Measurements from ENCODE around the gene ANKRD44.
A peak's percentile ranks its signal among the peaks of the same experiment; 100 is the strongest.
"Not testable (repeated sequence)": the region's sequence is repeated elsewhere in the genome, so short reads cannot be mapped to it uniquely, and the experiment has no call there.

The ANKRD44 gene

GRCh38 chr2:197304556-197305011 lies 6.0 kb downstream of the ANKRD44 start:
- Histone ChIP-seq H3K4me1 (ENCODE audit: control insufficient read depth, insufficient read depth, low read length) (peaks cover 12% of the 10 kb centered on the region), H3K4me3 (ENCODE audit: low read length) (no peak overlapping the region), H3K9me3 (ENCODE audit: control insufficient read depth, low read length) (no peaks in the 10 kb centered on the region), H3K9ac (ENCODE audit: low read length) (no peak overlapping the region), H3K27me3 (replicated peaks; ENCODE audit: control insufficient read depth, insufficient read depth, low read length) (no peaks in the 10 kb centered on the region), H3K36me3 (ENCODE audit: control insufficient read depth, insufficient read depth, low read length, severe bottlenecking) (no peaks in the 10 kb centered on the region)
- DNase-seq (ENCODE audit: low read depth) = no peak

GRCh38 chr2:197300139-197300538 lies 10.4 kb downstream of the ANKRD44 start:
- Histone ChIP-seq H3K36me3 (ENCODE audit: control insufficient read depth, insufficient read depth, low read length, severe bottlenecking) (no peaks in the 10 kb centered on the region), H3K4me1 (ENCODE audit: control insufficient read depth, insufficient read depth, low read length) (no peaks in the 10 kb centered on the region), H3K4me3 (ENCODE audit: low read length) (no peak overlapping the region), H3K27me3 (replicated peaks; ENCODE audit: control insufficient read depth, insufficient read depth, low read length) (no peaks in the 10 kb centered on the region), H3K9me3 (ENCODE audit: control insufficient read depth, low read length) (no peaks in the 10 kb centered on the region), H3K9ac (ENCODE audit: low read length) (no peak overlapping the region)
- DNase-seq (ENCODE audit: low read depth) = no peak

GRCh38 chr2:197298609-197299008 lies 12.0 kb downstream of the ANKRD44 start:
- H3K4me1 ChIP-seq (ENCODE audit: control insufficient read depth, insufficient read depth, low read length) = peaks cover 9% of the 10 kb centered on the region
- no peaks in the 10 kb centered on the region for H3K36me3 ChIP-seq (ENCODE audit: control insufficient read depth, insufficient read depth, low read length, severe bottlenecking)
- H3K9me3 ChIP-seq (ENCODE audit: control insufficient read depth, low read length) = no peaks in the 10 kb centered on the region
- no peak overlapping the region for H3K9ac ChIP-seq (ENCODE audit: low read length)
- H3K27me3 ChIP-seq (replicated peaks; ENCODE audit: control insufficient read depth, insufficient read depth, low read length) = no peaks in the 10 kb centered on the region
- H3K4me3 ChIP-seq (ENCODE audit: low read length) = no peak overlapping the region
- DNase-seq (ENCODE audit: low read depth) = no peak

- Histone ChIP-seq H3K27me3 (replicated peaks; ENCODE audit: control insufficient read depth, insufficient read depth, low read length) (no peaks in the 10 kb centered on the region), H3K9ac (ENCODE audit: low read length) (no peak overlapping the region)
These were observed 12.7 kb downstream of the ANKRD44 start for GRCh38 chr2:197297772-197298318.

GRCh38 chr2:197297266-197297665 lies 13.3 kb downstream of the ANKRD44 start:
- H3K4me1 ChIP-seq (ENCODE audit: control insufficient read depth, insufficient read depth, low read length) = peaks cover 11% of the 10 kb centered on the region
- no peak for DNase-seq (ENCODE audit: low read depth)
- no peak overlapping the region for H3K9ac ChIP-seq (ENCODE audit: low read length)
- no peaks in the 10 kb centered on the region for H3K36me3 ChIP-seq (ENCODE audit: control insufficient read depth, insufficient read depth, low read length, severe bottlenecking)
- H3K9me3 ChIP-seq (ENCODE audit: control insufficient read depth, low read length) = no peaks in the 10 kb centered on the region
- no peaks in the 10 kb centered on the region for H3K27me3 ChIP-seq (replicated peaks; ENCODE audit: control insufficient read depth, insufficient read depth, low read length)
- H3K4me3 ChIP-seq (ENCODE audit: low read length) = no peak overlapping the region

More at GRCh38 chr2:197297772-197298318, 12.7 kb downstream of the ANKRD44 start:
- DNase-seq (ENCODE audit: low read depth) = no peak
- Histone ChIP-seq H3K9me3 (ENCODE audit: control insufficient read depth, low read length) (no peaks in the 10 kb centered on the region), H3K36me3 (ENCODE audit: control insufficient read depth, insufficient read depth, low read length, severe bottlenecking) (no peaks in the 10 kb centered on the region), H3K4me1 (ENCODE audit: control insufficient read depth, insufficient read depth, low read length) (peaks cover 11% of the 10 kb centered on the region), H3K4me3 (ENCODE audit: low read length) (no peak overlapping the region)

- Histone ChIP-seq H3K27me3 (replicated peaks; ENCODE audit: control insufficient read depth, insufficient read depth, low read length) (no peaks in the 10 kb centered on the region), H3K9ac (ENCODE audit: low read length) (no peak overlapping the region), H3K9me3 (ENCODE audit: control insufficient read depth, low read length) (no peaks in the 10 kb centered on the region), H3K4me1 (ENCODE audit: control insufficient read depth, insufficient read depth, low read length) (peaks cover 11% of the 10 kb centered on the region), H3K36me3 (ENCODE audit: control insufficient read depth, insufficient read depth, low read length, severe bottlenecking) (no peaks in the 10 kb centered on the region), H3K4me3 (ENCODE audit: low read length) (no peak overlapping the region)
- no peak for DNase-seq (ENCODE audit: low read depth)
These were observed 13.7 kb downstream of the ANKRD44 start for GRCh38 chr2:197296835-197297234.

DNA sequence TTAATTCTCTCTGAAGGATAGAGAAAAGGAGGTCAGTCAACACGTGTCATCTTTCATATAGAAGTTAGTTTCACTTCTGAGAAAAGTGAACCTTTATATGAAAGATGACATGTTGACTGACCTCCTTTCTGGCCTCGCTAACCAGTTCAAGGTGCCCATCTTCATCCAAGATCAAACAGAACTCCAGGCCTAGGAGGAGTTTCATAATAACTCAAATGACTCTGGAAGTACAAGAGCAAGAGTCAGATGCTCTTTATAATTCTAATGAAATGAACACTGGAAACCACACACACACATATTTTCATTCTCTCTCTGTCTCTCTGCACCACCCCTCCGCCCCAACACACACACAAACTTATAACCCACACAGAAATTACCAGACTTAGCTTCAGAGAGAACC lies 16.3 kb downstream of the ANKRD44 start:
- H3K27me3 ChIP-seq (replicated peaks; ENCODE audit: control insufficient read depth, insufficient read depth, low read length) = no peaks in the 10 kb centered on the region
- H3K9ac ChIP-seq (ENCODE audit: low read length) = no peak overlapping the region
- H3K9me3 ChIP-seq (ENCODE audit: control insufficient read depth, low read length) = no peaks in the 10 kb centered on the region
- H3K4me3 ChIP-seq (ENCODE audit: low read length) = no peak overlapping the region
- peaks cover 11% of the 10 kb centered on the region for H3K4me1 ChIP-seq (ENCODE audit: control insufficient read depth, insufficient read depth, low read length)
- DNase-seq (ENCODE audit: low read depth) = no peak
- no peaks in the 10 kb centered on the region for H3K36me3 ChIP-seq (ENCODE audit: control insufficient read depth, insufficient read depth, low read length, severe bottlenecking)

DNA sequence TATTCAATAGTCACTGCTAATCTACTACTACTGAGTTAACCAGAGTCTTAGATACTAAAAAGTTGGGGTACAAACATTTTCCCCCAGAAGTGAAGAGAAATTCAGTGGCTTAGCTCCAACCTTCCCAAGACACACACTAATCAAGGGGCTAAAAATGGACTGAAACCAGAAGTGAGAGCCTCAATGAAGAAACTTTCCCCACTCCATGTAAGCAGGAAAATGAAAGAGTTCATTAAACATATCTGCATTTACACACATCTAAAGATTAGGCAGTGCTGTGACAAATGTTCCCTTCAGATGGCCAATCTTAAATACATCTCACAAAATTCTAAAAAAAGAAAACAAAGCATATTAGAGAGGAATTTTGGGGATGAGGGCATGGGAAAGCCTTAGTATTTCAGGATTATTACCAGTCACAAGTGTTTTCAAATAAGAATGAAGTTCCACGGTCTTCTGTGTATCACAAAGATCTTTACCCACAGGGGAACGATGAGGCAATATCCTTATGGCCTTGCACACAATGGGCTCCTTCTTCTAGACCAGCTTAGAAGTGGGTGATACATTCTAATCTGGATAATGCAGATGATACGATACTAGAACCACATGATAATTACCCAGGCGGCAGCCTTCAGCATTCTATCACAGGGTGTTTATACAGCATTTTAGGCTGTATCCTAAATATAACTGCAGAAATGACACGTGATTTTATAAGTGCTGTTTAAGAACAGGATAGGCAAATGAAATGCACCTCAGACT lies 17.1 kb downstream of the ANKRD44 start:
- DNase-seq (ENCODE audit: low read depth) = no peak
- no peak overlapping the region for H3K4me3 ChIP-seq (ENCODE audit: low read length)
- H3K4me1 ChIP-seq (ENCODE audit: control insufficient read depth, insufficient read depth, low read length) = peaks cover 11% of the 10 kb centered on the region
- no peaks in the 10 kb centered on the region for H3K27me3 ChIP-seq (replicated peaks; ENCODE audit: control insufficient read depth, insufficient read depth, low read length)
- H3K36me3 ChIP-seq (ENCODE audit: control insufficient read depth, insufficient read depth, low read length, severe bottlenecking) = no peaks in the 10 kb centered on the region
- no peak overlapping the region for H3K9ac ChIP-seq (ENCODE audit: low read length)
- no peaks in the 10 kb centered on the region for H3K9me3 ChIP-seq (ENCODE audit: control insufficient read depth, low read length)

GRCh38 chr2:197292619-197293018 lies 18.0 kb downstream of the ANKRD44 start:
- H3K27me3 ChIP-seq (replicated peaks; ENCODE audit: control insufficient read depth, insufficient read depth, low read length) = no peaks in the 10 kb centered on the region
- no peaks in the 10 kb centered on the region for H3K9me3 ChIP-seq (ENCODE audit: control insufficient read depth, low read length)
- no peak overlapping the region for H3K4me3 ChIP-seq (ENCODE audit: low read length)
- no peak for DNase-seq (ENCODE audit: low read depth)
- no peak overlapping the region for H3K9ac ChIP-seq (ENCODE audit: low read length)
- no peaks in the 10 kb centered on the region for H3K36me3 ChIP-seq (ENCODE audit: control insufficient read depth, insufficient read depth, low read length, severe bottlenecking)
- H3K4me1 ChIP-seq (ENCODE audit: control insufficient read depth, insufficient read depth, low read length) = peaks cover 11% of the 10 kb centered on the region

DNA sequence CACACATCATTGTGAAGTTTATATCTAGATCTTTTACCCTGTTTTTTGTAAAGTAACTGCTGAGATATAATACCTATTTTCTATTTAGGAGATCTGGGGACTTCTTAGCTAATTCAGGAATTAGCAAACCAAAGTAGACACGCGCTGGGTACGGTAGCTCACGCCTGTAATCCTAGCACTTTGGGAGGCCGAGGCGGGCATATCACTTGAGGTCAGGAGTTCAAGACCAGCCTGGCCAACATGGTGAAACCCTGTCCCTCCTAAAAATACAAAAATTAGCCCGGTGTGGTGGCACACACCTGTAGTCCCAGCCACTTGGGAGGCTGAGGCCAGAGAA lies 23.0 kb downstream of the ANKRD44 start:
- not testable (repeated sequence) for H3K4me1 ChIP-seq (ENCODE audit: control insufficient read depth, insufficient read depth, low read length); H3K9me3 ChIP-seq (ENCODE audit: control insufficient read depth, low read length); DNase-seq (ENCODE audit: low read depth); H3K9ac ChIP-seq (ENCODE audit: low read length); H3K27me3 ChIP-seq (replicated peaks; ENCODE audit: control insufficient read depth, insufficient read depth, low read length); H3K36me3 ChIP-seq (ENCODE audit: control insufficient read depth, insufficient read depth, low read length, severe bottlenecking)
- H3K4me3 ChIP-seq (ENCODE audit: low read length) = peak overlapping the region; percentile 27

DNA sequence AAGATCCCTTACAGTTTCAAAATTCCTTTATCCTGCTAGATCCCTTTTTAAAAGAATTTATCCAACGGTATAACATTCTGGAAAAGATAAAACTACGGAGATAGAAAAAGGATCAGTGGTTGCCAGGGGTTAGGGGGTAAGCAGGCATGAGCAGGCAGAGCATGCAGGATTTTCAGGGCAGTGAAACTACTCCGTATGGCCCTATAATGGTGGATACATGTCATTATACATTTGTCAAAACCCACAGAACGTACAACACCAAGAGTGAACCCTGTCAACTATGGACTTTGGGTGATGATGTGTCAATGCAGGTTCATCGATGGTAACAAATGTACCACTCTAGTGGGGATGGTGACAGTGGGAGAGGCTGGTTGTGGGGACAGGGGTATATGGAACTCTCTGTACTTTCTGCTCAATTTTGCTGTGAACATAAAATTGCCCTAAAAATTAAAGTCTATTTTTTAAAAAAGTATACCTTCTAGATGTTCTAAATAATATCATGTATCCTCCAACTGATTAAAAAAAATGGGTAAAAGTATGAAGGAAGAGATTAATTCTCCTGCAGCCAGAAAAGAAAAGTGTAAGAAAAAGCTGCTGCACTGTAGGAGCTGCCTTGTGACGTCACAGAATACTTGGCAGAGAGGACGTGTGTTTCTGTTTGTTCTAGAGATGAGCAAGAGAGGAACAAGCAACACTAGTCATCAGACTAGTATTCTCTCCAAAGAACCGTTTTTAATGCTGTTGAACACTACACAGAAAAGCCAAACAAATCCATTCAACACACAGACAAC lies 23.6 kb downstream of the ANKRD44 start:
- Histone ChIP-seq H3K4me1 (ENCODE audit: control insufficient read depth, insufficient read depth, low read length) (peaks cover 7% of the 10 kb centered on the region), H3K27me3 (replicated peaks; ENCODE audit: control insufficient read depth, insufficient read depth, low read length) (no peaks in the 10 kb centered on the region), H3K9ac (ENCODE audit: low read length) (no peak overlapping the region), H3K36me3 (ENCODE audit: control insufficient read depth, insufficient read depth, low read length, severe bottlenecking) (no peaks in the 10 kb centered on the region), H3K9me3 (ENCODE audit: control insufficient read depth, low read length) (no peaks in the 10 kb centered on the region), H3K4me3 (ENCODE audit: low read length) (peak overlapping the region; percentile 27)
- DNase-seq (ENCODE audit: low read depth) = peak; percentile 93

All from adipocyte (in vitro differentiated cells).